GM12801 (cell line): Measurements from ENCODE around the gene BRK1.

ENCODE experiments used
- TF ChIP-seq, protein P1 (sequence below): IDR thresholded peaks from one replicate; pipeline ENCODE4 v1.5.1; 2011; ENCODE audit warnings: control low read depth; ENCODE audit not compliant: insufficient read length; ENCODE audit errors: extremely low read depth

The BRK1 gene

DNA sequence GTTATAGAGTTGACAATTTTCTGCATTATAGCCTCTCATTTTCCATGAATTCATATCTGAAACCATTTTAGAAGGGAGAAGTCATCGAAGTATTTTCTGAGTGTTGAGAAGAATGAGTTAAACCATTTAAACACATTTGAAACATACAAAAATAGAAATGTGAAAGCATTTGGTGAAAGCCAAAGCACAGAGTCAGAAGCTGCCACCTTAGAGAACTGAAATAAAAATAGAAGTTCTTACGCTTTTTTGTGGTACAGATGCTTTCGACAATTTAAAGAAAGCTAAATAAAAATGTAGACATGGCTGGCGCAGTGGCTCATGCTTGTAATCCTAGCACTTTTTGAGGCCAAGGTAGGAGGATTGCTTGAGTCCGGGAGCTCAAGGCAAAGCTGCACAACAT is 16.4 kb upstream of the BRK1 start:
- TF ChIP-seq, protein P1, sequence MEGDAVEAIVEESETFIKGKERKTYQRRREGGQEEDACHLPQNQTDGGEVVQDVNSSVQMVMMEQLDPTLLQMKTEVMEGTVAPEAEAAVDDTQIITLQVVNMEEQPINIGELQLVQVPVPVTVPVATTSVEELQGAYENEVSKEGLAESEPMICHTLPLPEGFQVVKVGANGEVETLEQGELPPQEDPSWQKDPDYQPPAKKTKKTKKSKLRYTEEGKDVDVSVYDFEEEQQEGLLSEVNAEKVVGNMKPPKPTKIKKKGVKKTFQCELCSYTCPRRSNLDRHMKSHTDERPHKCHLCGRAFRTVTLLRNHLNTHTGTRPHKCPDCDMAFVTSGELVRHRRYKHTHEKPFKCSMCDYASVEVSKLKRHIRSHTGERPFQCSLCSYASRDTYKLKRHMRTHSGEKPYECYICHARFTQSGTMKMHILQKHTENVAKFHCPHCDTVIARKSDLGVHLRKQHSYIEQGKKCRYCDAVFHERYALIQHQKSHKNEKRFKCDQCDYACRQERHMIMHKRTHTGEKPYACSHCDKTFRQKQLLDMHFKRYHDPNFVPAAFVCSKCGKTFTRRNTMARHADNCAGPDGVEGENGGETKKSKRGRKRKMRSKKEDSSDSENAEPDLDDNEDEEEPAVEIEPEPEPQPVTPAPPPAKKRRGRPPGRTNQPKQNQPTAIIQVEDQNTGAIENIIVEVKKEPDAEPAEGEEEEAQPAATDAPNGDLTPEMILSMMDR: no peak

DNA sequence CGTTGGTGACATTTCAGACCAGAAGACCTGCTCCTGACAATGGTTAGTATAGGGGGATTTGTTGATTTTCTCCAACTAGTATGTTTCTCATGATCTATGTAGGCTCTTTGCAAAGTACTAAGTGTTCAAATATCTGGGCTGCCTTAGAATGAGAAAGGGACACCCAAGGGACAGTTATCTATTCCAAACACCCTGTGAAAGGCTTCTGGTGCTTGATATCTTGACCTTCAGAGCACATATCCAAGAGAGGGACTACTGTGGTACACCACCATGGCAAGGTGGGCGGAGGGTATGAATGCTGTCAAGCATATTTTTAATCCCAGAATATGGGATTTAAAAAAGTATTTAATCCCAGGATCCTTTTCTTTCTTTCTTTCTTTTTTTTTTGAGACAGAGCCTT is 8.6 kb upstream of the BRK1 start:
- TF ChIP-seq, protein P1: no peak

DNA sequence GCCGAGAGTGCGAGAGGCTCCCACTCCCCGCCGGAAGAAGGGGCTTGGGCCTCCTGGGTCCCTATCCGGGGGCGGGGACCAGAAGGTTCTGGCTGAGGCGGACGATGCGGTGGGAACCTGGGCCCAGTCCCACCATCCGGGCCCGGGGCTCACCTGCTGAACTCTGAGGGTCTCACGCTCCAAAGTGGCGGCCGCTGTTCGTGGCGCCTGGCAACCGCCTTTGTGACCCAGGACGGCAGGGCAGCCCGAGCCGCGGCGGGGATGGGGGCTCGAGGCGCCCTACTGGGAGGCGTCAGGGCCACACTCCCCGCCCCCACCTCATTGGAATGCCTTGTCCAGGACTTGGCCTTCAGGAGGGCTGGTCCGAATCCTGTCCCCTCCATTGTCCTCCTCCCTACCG is 7.4 kb upstream of the BRK1 start, which contains the start of gene FANCD2OS:
Gene FANCD2OS (minus strand): TSS at position 165 of the 400 bp plus-strand sequence. CDS start 3,481 bp downstream, outside the sequence.
- TF ChIP-seq, protein P1: no peak

DNA sequence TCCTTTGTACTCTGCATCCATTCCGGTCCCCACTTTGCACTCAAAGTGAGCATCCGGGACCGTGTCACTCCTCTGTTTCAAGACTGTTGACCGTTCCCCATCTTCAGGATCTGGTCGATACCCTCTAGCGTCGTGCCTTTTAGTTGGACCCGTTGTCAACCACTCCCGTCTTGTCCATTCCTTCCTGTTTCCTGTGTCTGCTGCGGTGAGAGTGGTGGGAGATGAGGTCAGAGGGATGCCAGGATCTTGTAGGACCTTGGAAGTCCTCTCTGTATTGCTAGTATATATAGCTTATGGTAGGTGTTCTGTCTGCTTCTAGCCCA is 624 bp downstream of the BRK1 start:
- TF ChIP-seq, protein P1: no peak

DNA sequence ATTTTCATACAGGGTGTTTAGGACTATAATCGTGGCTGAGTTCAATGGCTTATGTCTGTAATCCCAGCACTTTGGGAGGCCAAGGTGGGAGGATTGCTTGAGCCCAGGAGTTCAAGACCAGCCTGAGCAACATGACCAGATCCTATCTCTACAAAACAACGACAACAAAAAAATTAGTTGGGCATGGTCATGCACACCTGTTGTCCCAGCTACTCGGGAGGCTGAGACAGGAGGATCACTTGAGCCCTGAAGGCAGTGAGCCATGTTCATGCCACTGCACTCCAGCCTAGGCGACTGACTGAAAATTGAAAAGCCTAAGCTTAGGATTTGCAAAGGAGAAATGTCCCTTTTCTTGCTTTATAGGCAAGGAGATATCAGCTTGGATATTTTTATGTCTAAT is 1.5 kb downstream of the BRK1 start:
- TF ChIP-seq, protein P1: no peak

DNA sequence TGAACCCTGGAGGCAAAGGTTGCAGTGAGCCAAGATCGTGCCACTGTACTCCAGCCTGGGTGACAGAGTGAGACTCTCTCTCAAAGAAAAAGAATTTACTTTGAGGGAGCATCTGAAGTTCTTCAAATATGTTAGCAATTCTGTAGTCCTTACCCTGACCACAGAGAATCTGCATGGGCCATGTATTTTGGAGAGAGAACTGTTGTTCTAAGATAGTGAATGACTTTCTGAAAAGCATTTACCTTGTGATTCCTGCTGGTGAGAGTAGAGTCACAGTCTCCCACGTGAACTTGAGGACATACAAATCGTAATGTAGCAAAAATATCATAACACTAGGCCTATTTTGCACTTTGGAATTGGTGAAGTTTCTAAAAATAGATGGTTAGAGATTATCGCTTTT is 3.9 kb downstream of the BRK1 start:
- TF ChIP-seq, protein P1: no peak

DNA sequence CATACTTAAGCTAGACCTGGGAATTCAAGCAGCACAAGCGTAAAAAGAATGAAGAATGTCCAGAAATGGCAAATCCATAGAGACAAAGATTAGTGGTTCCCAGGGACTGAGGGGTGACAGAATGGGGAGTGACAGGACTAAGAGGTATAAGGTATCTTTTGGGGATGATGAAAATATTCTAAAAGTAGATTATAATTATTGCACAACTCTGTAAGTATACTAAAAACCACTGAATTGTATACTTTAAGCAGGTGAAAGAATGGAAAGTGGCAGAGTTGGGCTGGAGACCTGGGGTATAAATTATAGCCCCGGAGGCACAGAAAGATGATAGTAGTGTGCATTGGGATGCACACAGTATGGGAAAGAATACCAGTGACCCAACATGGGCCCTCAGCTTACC is 5.6 kb downstream of the BRK1 start:
- TF ChIP-seq, protein P1: no peak

DNA sequence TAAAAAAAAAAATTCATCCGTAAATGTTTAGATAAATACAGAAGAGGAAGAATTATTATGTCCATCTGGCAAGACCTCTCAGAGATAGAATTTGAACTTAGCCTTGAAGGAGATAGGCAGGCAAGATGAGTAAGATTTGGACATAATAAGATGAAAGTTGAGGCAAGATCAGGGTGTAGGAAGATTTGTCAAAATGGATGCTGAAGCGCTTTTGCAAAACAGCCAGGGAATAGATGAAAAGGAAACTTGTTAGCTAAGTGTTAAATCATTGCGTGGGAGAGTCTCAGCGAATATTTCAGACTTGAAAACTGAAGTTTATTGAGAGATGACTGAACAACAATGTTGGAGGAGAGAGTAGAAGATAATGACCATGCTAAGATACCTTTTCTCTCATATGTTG is 7.2 kb downstream of the BRK1 start:
- TF ChIP-seq, protein P1: no peak
